Measurements from ENCODE around the gene ACADS.
A peak's percentile ranks its signal among the peaks of the same experiment; 100 is the strongest.

Gene ACADS

GRCh38 chr12:120725659-120726509 is at the start of gene ACADS:
TSS of gene ACADS (plus strand) at chr12:120725826. CDS start at chr12:120725886, 60 bp downstream.
- DNase-seq, result peak; percentile 93

GRCh38 chr12:120677765-120678473 is 47.7 kb upstream of the ACADS start:
- DNase-seq, result no peak

- DNase-seq, result no peak
Observed at GRCh38 chr12:120678572-120678971, 47.1 kb upstream of the ACADS start.

GRCh38 chr12:120680165-120680738 is 45.4 kb upstream of the ACADS start:
- no peak for DNase-seq

GRCh38 chr12:120684523-120684932 is 41.1 kb upstream of the ACADS start:
- no peak for DNase-seq

- DNase-seq, result no peak
Observed at GRCh38 chr12:120685522-120685921, 40.1 kb upstream of the ACADS start.

- DNase-seq, result peak; percentile 96
Observed at GRCh38 chr12:120686151-120686689, 39.4 kb upstream of the ACADS start.

- peak; percentile 99 for DNase-seq
Observed at GRCh38 chr12:120686690-120687577, 38.7 kb upstream of the ACADS start, which contains the start of gene MLEC. TSS of gene MLEC (plus strand) at chr12:120687149. CDS start at chr12:120687297, 148 bp downstream.

- peak; percentile 49 for DNase-seq
Observed at GRCh38 chr12:120687578-120688289, 37.9 kb upstream of the ACADS start.

- DNase-seq, result no peak
Observed at GRCh38 chr12:120688527-120689071, 37.0 kb upstream of the ACADS start.

- no peak for DNase-seq
Observed at GRCh38 chr12:120689397-120690082, 36.1 kb upstream of the ACADS start.

GRCh38 chr12:120690083-120690450 is 35.6 kb upstream of the ACADS start:
- DNase-seq, result no peak

- DNase-seq, result no peak
Observed at GRCh38 chr12:120690978-120691377, 34.6 kb upstream of the ACADS start.

- DNase-seq, result no peak
Observed at GRCh38 chr12:120692524-120693033, 33.0 kb upstream of the ACADS start.

GRCh38 chr12:120693848-120694247 is 31.8 kb upstream of the ACADS start:
- no peak for DNase-seq

- DNase-seq, result no peak
Observed at GRCh38 chr12:120696626-120697025, 29.0 kb upstream of the ACADS start.

- no peak for DNase-seq
Observed at GRCh38 chr12:120697344-120697743, 28.3 kb upstream of the ACADS start.

- DNase-seq, result no peak
Observed at GRCh38 chr12:120698665-120699064, 27.0 kb upstream of the ACADS start.

- no peak for DNase-seq
Observed at GRCh38 chr12:120699553-120699952, 26.1 kb upstream of the ACADS start.

GRCh38 chr12:120700886-120701285 is 24.7 kb upstream of the ACADS start:
- no peak for DNase-seq
